GM18498 (cell line): ENCODE measurements around the gene SPCS3.
"Not testable (repeated sequence)": the region's sequence is repeated elsewhere in the genome, so short reads cannot be mapped to it uniquely, and the experiment has no call there.

Experiments used
- ATAC-seq: cut with Tn5 transposase; IDR thresholded peaks from one replicate; pipeline ENCODE4 v1.9.1; 2021; ENCODE audit warnings: mild to moderate bottlenecking, moderate library complexity; ENCODE audit not compliant: unreplicated experiment

SPCS3 gene

DNA sequence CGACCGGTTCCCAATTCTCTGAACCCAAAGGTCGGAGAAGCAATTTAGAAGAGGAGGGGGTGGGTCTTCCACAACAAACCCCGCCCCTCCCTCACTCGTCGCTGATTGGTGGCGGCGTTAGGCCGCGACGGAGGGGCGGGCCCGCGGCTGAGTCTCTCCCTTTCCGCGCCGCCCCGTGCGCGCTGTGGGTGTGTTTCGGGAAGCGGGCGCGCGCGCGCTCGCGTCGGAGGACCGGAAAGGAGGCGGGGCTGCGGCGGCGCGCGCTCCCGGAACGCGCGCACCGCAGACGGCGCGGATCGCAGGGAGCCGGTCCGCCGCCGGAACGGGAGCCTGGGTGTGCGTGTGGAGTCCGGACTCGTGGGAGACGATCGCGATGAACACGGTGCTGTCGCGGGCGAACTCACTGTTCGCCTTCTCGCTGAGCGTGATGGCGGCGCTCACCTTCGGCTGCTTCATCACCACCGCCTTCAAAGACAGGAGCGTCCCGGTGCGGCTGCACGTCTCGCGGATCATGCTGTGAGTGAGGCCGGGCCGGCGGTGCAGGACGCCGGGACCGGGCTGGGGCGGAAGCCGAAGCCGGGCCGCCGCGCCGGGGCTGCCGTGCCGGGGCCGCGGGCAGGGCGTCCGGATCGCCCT is at the start of gene SPCS3:
Gene SPCS3 (plus strand): TSS at position 263 of the 636 bp plus-strand sequence. CDS start 111 bp downstream, at position 374.
- peak; percentile 91 for ATAC-seq

GRCh38 chr4:176270669-176271068 is 49.1 kb upstream of the SPCS3 start:
- ATAC-seq = no peak

DNA sequence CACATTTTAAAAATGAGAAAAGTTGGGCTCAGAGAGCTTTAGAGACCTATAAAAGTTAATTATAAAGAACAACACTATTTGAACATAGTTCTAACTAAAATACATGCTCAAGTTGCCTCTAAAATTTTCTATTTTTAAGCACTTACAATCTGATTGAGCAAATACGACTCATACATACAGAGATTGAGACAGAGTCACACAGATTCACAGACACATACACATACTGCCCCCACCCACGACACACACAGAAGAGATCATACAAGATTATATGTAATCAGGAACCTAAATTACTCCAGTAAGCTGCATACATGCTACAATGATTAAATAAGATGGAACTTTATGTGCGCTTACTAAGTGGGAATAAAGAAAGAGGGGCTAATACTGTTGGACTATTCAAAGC is 48.0 kb upstream of the SPCS3 start:
- no peak for ATAC-seq

DNA sequence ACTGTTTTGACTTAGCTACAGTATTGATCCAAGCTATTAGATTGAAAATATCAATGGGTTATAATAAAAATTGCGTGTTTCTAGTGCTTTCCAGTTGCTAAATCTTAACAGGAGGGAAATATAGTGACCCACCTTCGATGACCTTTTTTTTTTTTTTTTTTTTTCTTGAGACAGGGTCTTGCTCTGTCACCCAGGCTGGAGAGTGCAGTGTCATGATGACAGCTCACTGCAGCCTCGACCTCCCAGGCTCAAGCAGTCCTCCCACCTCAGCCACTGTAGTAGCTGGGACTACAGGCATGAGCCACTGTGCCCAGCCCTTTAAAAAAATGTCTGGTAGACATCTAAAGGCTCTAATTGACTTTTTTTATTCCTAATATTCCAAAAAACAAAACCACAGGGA is 47.0 kb upstream of the SPCS3 start:
- ATAC-seq = no peak

GRCh38 chr4:176273736-176274135 is 46.0 kb upstream of the SPCS3 start:
- ATAC-seq = no peak

- ATAC-seq = no peak
These were observed 45.3 kb upstream of the SPCS3 start for GRCh38 chr4:176274441-176274840.

- no peak for ATAC-seq
These were observed 43.1 kb upstream of the SPCS3 start for GRCh38 chr4:176276710-176277109.

DNA sequence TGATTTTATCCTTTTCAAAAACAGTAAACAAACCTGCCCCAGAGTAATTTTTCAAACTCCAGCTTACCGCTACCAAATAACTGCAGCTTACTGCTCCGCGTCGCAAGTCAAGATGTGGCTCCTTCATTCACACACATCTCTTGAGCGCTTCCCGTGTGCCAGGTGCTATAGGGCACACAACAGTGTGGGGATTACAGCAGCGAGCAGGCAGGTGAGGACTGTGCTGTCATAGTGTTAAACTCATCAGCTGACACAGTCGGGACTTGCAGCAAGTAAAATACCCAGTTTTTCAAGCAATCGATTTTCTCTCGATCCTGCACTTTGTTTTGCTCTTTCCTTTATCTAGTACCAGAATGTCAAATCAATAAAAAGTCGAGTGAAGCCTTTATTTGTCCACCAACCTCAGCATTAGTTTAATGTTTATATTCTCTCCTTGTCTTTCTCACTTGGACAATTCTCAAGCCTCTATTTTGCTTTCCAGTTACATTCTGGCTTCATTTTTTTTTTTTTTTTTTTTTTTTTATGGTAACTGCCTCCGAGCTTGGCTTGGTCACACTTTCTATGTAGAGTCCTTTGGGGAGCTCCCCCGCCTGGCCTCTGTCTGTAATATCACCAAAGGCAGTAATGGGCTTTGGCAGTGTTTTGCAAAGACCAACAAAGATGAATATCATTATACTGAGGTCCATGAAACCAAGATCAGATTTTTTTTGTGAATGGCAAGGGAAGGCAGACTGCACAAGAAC is 42.4 kb upstream of the SPCS3 start:
- peak; percentile 99 for ATAC-seq

GRCh38 chr4:176279560-176279959 is 40.2 kb upstream of the SPCS3 start:
- not testable (repeated sequence) for ATAC-seq

DNA sequence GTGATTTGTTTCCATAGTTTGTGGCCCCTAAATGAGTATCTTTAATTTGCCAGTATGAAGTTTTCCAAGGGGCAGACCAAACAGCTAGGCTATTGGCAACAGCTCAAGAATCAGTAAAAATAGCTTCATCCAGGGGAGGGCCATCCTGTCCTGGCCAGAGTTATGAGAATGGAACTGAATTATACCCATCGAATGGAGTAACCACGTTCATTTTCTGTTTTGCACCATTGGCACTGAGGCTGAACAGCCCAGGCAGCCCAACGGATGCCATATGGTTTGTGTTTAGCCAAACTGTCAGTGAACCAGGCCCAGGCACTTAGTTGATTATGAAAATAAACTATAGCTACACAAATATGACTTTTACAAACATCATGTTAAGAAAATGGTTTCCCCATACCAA is 33.0 kb upstream of the SPCS3 start:
- no peak for ATAC-seq

DNA sequence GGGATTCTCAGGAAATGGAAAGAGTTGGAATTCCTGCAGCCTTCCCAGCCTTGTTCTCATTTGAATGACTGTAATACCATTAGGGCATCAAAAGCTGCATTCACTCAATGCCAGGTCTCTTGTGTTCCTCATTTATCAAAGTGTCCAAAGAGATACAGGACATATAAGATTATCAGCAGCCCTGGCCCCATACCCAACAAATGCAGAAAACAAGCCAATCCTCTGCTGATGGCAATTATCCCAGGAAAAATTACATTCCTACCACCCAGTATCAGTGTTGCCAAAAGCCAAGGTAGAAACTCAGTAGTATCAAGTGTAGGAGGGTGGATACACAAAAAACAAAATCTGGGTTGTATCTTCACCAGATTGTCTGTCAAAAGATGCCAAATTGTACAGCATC is 32.2 kb upstream of the SPCS3 start:
- ATAC-seq = no peak

DNA sequence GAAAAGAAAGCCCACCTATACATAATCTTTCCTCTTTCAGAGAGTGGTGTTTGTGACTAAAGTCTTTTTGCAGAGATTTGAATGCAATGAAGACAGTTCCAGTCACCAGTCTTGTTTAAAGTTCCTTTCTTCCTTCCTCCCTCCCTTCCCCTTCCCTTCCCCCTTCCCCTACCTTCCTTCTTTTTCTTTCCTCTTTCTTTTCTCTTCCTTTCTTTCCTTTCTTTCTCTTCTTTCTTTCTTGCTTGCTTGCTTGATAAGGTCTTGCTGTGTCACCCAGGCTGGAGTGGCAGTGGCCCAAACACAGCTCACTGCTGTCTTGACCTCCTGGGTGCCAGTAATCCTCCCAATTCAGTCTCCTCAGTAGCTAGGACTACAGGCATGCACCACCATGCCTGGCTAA is 31.7 kb upstream of the SPCS3 start:
- no peak for ATAC-seq

GRCh38 chr4:176289561-176289960 is 30.2 kb upstream of the SPCS3 start:
- no peak for ATAC-seq

GRCh38 chr4:176290520-176290919 is 29.2 kb upstream of the SPCS3 start:
- no peak for ATAC-seq

- ATAC-seq = no peak
These were observed 28.0 kb upstream of the SPCS3 start for GRCh38 chr4:176291748-176292147.

GRCh38 chr4:176292920-176293319 is 26.8 kb upstream of the SPCS3 start:
- no peak for ATAC-seq

DNA sequence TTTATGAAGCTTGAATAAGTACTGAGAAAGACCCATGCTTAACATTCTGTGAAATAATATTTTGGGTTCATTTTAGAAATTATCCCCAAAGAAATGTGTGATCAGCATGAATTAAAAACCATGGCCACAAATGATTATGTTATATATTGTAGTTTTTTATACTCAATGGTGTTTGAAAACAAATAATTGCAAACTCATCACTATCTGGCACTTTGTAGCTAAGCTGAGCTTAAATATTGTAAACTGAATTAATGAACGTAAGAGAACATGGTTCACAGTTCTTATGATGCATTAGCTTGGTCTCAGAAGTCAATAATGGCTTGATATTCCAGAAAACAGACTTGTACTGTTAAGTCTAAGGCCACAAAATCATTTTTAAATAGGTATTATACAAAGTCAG is 26.1 kb upstream of the SPCS3 start:
- no peak for ATAC-seq

GRCh38 chr4:176295907-176296306 is 23.9 kb upstream of the SPCS3 start:
- ATAC-seq = not testable (repeated sequence)

- no peak for ATAC-seq
These were observed 21.1 kb upstream of the SPCS3 start for GRCh38 chr4:176298664-176299063.

- no peak for ATAC-seq
These were observed 19.7 kb upstream of the SPCS3 start for GRCh38 chr4:176300036-176300435.

DNA sequence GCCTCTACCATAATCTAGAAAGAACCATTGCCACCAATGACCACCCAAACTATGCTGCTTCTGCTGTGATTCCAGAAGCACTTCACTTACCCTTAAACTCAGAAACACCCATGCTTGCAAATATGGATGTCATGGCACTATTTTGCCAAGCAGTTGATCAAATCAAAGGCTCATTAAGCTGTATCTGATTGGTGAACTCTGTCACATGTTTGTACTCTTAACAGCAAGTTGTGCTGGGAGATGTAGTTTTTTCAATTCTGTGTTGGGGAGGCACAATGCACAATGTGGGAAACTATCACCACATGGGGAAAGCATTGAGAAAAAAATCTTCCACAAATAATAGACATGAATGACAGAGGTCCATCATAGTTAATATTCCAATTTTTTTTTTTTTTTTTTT is 19.2 kb upstream of the SPCS3 start:
- peak; percentile 46 for ATAC-seq
